AG08396 (cell line): ENCODE data around the gene THRAP3.
"Not testable (repeated sequence)": the region's sequence is repeated elsewhere in the genome, so short reads cannot be mapped to it uniquely, and the experiment has no call there.

ENCODE experiments used
- DNase-seq: peaks from one replicate; pipeline ENCODE4 v3.0.0; 2012; ENCODE audit warnings: low spot score, mixed read lengths

The THRAP3 gene

GRCh38 chr1:36248250-36248894, 24.1 kb downstream of the THRAP3 start:
- peak; percentile 37 for DNase-seq

DNA sequence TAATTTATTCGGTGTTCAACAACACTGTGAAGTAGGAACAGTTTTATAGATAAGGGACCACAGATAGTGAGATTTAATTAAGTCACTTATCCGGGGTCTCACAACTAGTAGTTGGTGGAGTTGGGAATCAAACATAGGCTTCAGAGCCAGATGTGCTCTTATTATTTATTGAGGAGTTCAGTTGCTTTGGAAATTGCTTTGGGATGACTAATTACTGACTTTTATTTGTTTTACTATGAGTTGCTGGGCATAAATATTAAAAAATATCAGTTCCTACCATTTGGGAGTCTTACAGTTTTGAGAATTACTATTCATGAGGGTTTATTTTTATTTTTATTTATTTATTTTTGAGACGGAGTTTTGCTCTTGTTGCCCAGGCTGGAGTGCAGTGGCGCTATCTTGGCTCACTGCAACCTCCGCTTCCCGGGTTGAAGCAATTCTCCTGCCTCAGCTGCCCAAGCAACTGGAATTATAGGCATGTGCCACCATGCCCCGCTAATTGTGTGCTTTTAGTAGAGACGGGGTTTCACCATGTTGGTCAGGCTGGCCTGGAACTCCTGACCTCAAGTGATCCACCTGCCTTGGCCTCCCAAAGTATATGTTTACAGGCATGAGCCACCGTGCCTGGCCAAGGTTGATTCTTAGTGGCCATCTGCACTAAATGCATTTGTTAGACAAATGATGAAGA, 27.7 kb downstream of the THRAP3 start:
- DNase-seq, result peak; percentile 40

DNA sequence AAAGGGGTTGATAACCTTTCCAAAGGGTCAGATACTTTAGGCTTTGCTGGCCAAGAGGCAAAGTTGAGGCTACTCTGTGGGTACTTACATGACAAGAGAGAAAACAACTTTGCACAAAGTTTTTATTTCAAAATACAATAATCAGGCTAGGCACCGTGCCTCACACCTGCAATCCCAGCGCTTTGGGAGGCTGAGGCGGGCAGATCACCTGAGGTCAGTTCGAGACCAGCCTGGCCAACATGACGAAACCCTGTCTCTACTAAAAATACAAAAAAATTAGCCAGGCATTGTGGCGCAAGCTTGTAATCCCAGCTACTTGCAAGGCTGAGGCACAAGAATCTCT, 28.2 kb downstream of the THRAP3 start:
- DNase-seq, result not testable (repeated sequence)

DNA sequence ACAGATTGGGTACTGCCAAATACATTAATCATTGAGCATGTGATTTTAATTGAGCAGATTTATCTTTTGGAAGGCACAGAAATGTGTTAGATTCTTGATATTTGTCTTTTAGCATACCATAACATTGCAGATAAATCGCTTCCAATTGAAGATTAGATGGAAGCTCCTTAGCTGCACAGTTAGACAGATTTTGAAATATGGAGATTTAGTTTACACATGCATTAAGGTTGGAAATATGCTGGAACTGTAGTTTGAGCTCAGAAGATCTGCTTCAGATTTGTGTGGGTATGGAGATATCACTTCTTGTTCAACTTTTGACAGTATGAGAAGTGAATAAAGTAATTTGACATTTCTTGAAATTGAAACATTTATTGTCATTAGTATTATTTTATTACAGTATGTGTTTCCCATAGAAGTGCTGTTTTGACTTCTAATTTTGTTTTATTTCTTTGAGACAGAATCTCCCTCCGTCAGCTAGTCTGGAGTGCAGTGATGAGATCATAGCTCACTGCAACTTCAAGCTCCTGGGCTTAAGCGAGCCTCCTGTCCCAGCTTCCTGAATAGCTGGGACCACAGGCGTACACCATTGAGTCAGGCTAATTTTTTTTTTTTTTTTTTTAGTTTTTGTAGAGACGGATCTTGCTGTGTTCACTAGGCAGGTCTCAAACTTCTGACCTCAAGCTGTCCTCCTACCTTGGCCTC, 29.1 kb downstream of the THRAP3 start:
- no peak for DNase-seq

DNA sequence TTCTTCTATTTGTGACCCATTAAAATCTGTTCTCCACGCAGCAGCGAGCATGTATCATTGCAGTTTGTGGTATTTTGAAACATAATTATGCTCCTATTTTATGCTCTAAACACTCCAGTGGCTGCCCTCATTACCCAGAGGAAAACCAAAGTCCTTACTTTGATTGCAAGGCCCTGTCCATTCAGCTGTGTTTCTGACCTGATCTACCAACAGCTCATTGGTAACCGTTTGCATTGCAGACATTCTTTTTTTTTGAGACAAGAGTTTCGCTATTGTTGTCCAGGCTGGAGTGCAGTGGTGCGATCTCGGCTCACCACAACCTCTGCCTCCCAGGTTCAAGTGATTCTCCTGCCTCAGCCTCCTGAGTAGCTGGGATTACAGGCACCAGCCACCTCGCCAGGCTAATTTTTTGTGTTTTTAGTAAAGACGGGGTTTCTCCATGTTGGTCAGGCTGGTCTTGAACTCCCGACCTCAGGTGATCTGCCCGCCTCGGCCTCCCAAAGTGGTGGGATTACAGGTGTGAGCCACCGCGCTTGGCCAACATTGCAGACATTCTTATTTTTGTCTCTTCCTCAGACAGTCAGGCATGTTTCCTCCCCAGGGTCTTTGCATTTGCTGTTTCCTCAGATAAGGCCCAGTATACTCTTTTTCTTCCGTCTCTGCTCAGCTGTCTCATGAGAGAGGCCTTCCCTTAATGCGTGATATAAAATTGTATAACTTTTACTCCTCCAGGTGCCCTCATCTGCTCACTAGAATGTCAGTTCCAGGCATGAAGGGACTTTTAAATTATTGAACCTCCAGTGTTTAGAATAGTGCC, 32.5 kb downstream of the THRAP3 start:
- DNase-seq, result no peak

DNA sequence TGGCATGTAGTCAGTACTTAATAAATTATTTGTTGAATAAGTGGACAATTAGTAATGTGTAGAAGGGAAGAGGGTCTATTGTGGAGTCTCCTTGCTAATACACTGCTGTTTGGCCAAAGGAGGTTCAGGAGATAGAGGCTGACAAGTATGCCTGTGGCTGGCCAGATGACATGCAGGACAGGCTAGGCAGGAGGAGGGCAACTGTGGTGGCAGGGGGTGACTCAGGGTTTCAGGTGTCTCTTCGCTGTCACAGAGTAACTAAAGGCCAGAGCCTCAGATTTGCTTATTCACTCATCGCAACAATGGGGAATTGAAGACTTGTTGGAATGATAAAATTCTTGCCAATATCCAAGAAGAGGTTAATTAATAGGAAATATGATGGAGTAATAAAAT, 33.1 kb downstream of the THRAP3 start:
- no peak for DNase-seq

DNA sequence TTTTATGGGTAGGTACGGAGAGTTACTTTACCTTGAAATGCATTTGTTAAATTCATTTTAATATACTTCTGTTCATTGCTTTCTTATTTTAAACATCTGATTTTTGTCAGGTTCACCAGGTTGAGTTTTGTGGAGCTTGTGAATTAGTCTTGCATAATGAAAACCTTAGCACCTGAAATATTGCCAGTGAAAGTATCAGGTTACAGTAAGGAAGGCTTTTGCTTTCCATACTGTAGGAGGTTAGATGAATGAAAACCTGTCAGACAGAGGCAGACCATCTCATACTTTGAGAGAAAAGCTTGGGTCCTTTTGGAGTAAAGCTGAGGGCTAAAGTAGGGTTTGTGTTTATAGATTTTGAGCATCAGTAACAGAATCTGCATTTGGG, 34.7 kb downstream of the THRAP3 start:
- DNase-seq, result no peak

DNA sequence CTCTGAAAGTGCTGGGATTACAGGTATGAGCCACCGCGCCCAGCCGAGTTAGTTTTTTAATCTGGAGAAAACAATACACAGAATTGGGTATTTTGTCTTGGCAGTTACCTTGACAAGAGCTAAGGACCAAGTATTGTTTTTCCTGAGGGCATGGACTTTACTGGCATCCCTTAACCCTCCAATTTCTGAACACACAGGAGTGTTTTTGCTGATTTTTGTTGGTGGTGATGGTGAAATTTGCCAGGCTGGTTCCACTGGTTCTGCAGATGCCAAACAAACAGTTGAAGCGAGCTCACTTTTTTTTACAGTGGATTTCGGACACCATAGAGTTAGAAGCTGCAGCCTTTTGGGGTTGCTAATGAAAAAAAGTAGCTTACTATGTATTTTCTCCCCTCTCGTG, 44.7 kb downstream of the THRAP3 start:
- no peak for DNase-seq

DNA sequence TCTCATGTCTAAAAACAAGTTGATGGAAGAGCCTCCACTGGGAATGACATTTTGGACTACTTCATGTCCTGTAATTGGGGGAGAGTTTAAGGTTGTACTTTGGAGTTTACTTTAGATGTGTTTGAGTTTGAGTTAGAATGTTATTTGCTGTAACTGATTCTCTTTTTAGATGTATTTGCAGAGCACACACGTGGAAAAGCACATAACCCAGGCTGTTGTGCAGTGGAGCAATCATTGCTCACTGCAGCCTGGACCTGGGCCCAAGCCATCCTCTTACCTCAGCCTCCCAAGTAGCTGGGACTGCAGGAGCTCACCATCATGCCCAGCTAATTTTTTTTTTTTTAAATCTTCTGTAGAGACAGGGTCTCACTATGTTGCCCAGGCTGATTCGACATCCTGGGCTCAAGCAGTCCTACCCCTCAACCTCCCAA, 45.2 kb downstream of the THRAP3 start:
- DNase-seq, result no peak

- DNase-seq, result no peak
These were observed 48.8 kb downstream of the THRAP3 start for GRCh38 chr1:36273024-36273423.

DNA sequence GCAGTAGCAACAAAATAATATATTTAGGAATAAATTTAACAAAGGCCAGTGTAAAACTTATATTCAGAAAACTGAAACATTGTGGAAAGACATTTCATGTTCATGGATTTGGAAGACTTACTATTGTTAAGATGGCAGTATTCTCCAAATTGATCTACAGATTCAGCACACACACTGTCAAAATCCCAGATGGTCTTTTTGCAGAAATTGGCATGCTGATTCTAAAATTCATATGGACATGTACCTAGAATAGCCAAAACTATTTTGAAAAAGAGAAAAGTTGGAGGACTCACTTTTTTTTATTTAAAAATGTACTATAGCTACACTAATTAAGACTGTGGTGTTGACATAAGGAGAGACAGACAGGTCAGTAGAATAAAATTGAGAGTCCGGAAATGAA, 50.0 kb downstream of the THRAP3 start:
- DNase-seq, result no peak

- DNase-seq, result no peak
These were observed 52.4 kb downstream of the THRAP3 start for GRCh38 chr1:36276688-36277087.

GRCh38 chr1:36279110-36279788, 55.0 kb downstream of the THRAP3 start:
- DNase-seq, result no peak

- no peak for DNase-seq
These were observed 55.6 kb downstream of the THRAP3 start for GRCh38 chr1:36279789-36280296.

DNA sequence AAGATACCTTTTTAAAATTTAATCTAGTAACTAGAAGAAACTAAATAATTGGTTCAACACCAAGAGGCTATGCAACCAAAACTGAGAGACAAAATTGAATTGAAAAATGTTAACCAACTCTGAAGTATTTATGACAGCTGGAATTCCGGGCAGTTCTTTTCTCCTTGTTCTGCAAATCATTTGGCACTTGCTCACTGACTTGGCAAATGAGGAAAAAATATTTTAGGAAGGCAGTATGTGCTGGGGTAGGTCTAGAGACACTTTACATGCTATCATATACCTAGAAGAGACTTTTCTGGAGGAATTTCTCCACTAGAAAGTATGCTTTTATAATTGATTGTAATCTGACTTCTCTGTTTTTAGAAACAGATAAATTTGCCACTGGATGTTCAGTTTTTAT, 59.8 kb downstream of the THRAP3 start:
- no peak for DNase-seq

- no peak for DNase-seq
These were observed 60.3 kb downstream of the THRAP3 start for GRCh38 chr1:36284517-36284916.

DNA sequence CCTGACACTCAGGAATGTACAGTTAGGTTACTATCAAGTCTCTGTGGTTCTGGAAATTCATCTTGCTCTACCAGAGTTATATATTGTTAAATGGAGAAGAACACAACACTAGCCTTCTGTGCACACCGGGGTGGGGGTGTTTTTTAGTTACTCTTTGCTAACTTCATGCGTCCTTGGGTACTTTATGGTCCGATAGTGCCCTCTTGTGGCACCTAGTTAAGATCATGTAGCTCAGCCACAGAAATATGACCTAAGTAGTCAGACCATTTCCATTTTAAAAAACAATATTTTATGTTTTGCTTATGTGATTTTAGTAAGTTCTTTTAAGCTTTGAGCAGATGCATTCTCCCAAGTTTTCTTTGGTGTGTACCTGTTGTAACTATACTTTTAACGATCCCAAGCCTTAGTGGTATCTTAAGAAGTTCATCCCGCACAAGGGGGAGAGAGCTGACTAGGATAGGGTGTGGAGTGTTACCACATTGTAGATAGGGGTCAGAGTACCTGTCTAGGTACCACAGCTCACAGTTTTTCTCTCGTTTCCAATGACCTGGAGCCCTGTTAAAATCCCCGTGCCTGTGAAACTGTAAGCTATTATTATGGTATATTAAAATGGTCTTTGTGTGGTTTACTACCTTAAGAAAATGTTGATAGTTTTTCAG, 61.3 kb downstream of the THRAP3 start:
- peak; percentile 73 for DNase-seq

GRCh38 chr1:36286802-36287201, 62.6 kb downstream of the THRAP3 start:
- DNase-seq, result no peak

DNA sequence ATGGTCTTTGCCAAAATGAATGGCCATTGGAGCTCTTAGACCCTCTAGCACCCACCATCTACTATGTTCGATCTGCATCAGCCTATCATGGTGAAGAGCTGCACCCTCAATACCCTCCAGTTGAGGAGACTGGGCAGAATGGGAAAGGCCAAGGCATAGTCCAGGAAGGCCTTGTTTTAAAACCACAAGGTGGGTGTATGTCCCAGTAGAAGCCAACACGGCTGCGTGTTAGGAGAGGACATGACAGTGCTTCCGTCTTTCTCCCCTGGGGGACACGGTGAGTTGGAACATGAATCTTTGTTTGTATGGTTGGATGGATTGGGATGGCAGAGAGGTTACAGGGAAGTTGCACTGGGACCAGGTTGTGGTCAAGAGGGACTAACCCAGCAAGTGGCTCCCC, 63.4 kb downstream of the THRAP3 start:
- no peak for DNase-seq

GRCh38 chr1:36295390-36295789, 71.1 kb downstream of the THRAP3 start:
- DNase-seq, result no peak

DNA sequence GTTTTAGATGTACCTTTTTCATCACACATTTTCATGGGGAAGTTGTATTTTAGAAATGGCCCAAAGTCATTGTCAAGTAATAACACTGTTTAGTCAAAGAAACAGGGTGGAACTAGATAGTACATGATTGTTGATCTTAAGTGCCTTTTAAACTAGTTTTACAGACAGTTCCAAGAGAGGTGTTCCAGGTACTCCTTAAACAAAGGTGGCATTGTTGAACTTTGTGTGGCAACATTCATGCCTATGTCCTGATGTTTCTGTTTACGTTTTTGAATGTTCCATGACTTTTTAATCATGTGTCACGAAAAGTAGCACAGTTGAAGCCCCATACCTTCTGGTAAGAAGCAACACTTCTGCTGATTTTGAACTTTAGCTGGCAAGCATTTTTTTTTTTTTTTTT, 72.8 kb downstream of the THRAP3 start:
- DNase-seq, result no peak
